ENCODE data around the gene KCNMB3.
A peak's percentile ranks its signal among the peaks of the same experiment; 100 is the strongest.
"Not testable (repeated sequence)": the region's sequence is repeated elsewhere in the genome, so short reads cannot be mapped to it uniquely, and the experiment has no call there.

KCNMB3 gene

DNA sequence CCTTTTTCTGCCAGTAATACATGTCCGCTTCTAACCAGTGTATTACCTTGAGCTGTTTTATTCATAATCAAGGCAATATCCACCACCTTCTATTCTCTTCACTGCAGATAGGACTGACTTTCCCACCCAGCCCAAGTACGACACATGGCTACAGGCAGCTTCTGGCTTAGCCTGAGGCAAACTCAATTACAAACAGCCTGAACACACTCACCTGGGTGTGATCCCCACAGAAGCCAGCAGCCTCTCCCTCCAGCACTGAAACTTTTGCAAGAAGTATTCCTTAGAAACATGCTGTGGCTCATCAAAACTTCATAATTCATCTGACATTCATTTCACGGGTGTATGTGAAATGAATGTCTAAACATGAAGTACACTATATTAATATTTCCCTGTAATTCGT lies 13.5 kb upstream of the KCNMB3 start:
- no peak for DNase-seq (ENCODE audit: low spot score)

DNA sequence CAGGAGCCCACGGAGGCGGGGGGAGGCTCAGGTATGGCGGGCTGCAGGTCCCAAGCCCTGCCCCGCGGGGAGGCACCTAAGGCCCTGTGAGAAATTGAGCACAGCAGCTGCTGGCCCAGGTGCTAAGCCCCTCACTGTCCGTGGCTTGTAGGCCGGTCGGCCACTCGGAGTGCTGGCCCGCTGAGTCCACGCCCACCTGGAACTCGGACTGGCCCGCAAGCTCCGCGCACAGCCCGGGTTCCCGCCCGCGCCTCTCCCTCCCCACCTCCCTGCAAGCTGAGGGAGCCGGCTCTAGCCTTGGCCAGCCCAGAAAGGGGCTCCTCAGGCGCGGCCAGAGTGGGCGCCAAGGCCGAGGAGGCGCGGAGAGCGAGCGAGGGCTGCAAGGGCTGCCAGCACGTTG lies 12.2 kb upstream of the KCNMB3 start:
- no peak for DNase-seq (ENCODE audit: low spot score)

DNA sequence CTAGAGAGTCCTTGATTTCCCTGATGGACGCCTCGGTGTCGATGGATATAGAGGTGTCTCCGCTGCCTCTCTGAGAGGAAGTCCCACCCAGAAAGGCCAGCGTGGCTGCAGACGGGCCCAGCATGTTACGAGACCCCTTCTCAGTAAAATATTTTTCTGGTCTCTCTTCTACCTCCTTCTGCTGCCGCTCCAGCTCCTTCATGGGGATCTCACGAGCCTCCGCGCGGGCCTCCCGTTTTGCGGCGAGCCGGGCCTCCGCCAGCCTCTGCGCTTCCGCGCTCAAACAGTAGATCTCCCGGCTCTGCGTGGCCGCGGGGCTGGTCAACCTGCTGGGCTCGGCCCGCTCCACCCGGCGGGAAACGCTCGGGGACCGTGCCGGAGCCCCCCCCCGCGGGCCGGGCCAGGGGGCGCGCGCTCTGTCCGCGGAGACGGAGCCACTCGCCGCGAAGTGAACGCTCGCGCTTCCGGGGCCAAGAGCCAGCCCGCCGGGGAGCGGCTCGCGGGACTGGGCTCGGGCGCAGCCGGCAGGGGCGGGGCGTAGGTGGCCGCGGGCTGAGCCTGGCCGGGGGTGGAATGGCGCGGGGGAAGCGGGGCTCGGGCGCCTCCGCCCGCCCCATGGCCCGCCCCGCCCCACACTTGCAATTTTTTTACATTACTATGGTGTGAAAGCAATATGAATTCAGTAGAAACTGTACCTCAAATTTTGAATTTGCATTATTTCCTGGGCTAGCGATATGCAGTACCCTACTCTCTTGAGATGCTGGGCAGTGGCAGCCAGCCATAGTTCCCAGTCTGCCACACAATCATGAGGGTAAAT lies 10.2 kb upstream of the KCNMB3 start:
- DNase-seq (ENCODE audit: low spot score) = peak; percentile 84

DNA sequence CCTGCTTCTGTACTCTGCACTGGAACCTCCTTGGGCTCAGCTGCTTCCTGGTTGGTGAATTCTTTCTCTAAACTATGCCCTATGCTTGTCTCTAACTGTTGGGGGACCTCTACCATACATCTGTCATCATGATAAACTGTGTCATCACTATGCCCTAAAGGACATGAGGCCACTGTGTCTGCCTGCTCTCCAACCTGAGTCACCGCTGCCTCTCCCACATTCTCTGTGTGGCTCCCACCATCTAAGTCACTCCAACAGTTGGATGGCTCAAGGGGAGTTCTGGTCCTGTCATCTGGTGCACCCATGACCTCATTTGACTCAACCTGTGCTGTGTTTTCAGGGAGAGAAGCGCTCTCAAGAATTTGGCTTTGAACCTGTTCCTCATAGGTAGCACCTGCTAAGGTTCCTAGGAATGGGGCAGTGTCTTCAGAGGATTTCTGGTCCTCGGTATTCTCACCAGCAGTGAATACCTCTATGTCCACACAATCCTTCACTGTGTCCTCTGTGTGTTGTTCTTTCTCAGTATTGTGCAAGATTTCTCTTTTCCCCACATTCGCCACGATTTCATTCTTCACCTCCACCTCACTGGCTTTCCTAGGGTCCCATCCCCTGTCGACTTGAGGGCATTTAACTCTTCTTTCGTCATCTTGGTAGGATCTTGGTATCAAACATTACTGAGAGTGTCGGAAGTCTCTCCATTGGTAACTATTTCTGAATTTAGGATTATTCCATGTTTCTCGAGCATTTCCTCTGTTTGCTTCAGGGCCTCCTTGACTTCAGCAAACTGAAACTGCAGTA lies 9.2 kb upstream of the KCNMB3 start:
- not testable (repeated sequence) for DNase-seq (ENCODE audit: low spot score)

DNA sequence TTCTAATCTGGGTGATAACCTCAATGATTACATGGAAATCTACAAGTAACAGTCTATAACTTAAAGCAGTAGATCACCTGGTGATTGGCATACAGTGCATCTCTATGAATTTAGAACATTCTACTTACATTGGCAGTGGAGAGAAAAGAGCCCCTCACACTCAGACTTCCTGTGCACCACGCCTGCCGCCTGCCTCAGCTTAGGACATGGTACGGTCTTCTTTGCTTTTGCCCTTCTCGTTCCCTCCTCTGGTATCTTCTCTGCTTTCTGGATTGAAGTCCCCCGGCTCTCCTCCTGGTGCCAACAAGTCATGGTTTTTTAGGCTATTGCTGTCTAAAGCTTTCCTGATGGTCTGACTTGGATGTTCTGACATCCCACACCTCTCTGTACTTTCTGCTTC lies 7.9 kb upstream of the KCNMB3 start:
- DNase-seq (ENCODE audit: low spot score) = no peak

DNA sequence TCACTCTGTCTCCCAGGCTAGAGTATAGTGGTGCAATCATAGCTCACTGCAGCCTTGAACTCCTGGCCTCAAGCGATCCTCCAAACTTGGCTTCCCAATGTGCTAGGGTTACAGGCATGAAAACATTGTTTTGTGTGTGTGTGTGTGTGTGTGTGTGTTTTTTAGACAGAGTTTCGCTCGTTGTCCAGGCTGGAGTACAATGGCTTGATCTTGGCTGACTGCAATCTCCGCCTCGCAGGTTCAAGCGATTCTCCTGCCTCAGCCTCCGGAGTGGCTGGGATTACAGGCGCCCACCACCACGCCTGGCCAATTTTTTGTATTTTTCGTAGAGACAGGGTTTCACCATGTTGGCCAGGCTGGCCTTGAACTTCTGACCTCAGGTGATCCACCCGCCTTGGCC lies 6.8 kb upstream of the KCNMB3 start:
- not testable (repeated sequence) for DNase-seq (ENCODE audit: low spot score)

DNA sequence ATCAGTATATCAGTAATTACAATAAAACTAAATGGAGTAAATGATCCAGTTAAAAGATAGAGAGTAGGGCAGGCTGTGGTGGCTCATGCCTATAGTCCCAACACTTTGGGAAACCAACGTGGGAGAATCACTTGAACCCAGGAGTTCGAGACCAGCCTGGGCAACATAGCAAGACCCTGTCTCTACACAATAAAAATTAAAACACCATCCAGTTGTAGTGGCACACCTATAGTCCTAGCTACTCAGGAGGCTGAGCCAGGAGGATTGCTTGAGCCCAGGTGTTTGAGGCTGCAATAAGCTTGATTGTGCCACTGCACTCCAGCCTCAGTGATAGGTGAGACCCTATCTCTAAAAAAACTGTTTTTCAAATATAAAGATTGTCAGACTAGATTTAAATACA lies 5.9 kb upstream of the KCNMB3 start:
- DNase-seq (ENCODE audit: low spot score) = no peak

DNA sequence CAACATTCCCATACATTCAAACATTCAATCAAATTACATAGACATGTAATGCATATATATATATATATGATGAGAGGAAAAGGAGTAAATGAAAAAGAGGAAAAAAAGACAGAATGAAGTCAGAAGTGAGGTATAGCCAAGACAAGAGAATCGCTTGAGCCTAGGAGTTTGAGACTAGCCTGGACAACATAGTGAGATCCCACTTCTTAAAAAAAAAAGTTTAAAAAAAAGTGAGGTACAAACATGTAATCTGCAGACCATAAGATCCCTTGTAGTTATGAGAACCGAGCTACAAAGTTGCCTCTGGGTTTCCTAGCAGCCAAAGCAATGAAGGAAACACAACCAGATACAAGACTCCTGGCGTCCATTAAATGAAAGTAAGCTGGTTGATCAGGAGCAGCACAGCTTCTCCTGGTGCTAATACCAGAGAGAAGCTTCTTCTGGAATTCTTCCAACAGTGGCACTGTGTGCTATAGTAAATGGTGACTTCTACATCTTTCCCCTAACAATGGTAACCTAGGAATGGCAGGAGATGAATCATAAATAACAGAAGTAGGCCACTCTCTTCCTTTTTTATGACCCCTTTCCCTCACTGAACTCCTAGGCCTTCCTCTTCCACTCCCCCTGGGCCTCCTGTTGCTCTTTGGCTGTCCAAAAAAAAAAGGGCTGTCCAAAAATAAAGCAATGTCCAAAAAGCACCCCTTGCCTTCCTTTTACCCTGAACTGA lies 3.5 kb downstream of the KCNMB3 start:
- no peak for DNase-seq (ENCODE audit: low spot score)

DNA sequence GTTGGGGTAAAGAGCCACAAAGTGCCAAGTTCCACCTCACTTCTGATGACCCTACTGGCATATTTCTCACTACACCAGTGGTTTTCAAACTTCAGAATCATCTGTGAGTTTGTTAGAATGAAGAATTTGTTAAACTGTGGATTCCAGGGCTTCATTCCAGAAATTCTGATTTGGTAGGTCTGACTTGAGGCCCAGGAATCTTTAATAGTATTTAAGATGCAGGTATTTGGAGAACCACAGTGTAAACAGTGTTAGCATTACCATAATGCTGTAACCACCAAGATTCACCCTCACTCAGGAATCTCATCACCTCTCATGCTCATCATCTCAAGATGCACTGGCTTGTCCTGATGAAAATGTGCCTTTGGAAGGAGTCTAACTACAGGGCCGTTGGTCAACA lies 6.0 kb downstream of the KCNMB3 start:
- no peak for DNase-seq (ENCODE audit: low spot score)

DNA sequence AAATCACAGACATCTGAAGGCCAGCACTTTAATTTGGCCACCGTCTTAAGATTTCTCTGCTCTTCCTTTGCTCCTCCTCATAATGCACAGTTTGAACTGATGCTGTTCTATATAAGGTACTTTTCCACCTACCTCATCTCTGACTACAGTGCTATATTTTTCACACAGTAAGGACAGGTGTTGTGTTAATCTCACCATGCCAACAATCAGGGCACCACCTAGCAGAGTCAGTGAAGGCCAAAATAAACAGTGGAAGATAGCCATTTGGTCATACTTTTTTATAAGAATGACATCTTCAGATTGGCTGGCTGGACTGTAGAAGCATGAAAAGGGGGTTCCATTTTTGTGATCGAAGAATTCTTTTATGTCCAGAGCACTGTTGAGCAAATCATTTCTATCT lies 8.1 kb downstream of the KCNMB3 start:
- DNase-seq (ENCODE audit: low spot score) = not testable (repeated sequence)

DNA sequence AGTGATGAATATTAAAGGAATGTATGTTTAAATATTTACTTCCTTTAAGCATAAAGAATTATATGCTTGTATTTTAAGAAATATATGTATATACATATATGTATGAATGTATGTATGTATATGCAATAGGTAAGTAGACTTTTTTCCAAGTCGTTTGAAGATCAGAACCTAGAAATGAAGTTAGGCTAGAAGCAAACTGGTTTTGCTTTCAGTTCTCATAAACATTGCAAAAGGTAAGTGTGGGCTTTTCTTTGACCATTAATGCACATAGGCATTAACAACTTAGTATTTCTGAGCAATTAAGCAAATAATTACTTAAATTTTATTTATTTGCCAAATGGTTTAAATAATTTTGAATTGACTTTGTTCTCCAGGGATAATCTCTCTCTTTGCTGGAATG lies 10.6 kb downstream of the KCNMB3 start:
- not testable (repeated sequence) for DNase-seq (ENCODE audit: low spot score)

DNA sequence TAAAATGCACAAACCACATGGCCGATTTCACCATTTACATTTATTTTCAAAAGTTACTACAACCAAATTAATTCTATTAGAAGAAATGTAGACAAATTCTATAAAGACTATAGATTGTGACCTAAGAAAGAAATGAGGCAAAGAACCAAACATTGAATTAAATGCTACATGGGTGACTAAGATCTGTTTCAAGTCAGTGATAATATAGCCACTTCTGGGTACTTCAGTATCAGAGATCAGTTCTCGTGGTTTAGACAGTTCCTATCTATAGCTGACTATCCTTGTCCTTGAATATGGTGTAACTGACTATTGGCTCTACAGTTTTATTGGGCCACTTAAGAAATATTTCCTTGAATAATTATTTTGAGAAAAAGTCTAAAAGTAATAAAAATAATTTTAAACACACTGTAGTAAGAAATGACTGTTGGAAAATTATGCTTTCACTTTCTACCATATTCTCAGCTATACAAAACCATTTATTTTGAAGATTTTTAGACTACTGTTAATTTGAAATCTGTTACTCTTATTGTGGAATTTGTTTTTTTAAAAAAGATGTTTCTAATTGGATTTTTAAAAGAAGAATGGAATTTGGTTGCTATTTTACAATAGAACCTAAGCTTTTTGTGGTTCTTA lies 14.1 kb downstream of the KCNMB3 start:
- no peak for DNase-seq (ENCODE audit: low spot score)

DNA sequence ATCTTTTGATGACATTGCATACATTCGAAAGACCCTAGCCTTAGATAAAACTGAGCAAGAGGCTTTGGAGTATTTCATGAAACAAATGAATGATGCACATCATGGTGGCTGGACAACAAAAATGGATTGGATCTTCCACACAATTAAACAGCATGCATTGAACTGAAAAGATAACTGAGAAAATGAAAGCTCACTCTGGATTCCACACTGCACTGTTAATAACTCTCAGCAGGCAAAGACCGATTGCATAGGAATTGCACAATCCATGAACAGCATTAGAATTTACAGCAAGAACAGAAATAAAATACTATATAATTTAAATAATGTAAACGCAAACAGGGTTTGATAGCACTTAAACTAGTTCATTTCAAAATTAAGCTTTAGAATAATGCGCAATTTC lies 16.7 kb downstream of the KCNMB3 start:
- no peak for DNase-seq (ENCODE audit: low spot score)

DNA sequence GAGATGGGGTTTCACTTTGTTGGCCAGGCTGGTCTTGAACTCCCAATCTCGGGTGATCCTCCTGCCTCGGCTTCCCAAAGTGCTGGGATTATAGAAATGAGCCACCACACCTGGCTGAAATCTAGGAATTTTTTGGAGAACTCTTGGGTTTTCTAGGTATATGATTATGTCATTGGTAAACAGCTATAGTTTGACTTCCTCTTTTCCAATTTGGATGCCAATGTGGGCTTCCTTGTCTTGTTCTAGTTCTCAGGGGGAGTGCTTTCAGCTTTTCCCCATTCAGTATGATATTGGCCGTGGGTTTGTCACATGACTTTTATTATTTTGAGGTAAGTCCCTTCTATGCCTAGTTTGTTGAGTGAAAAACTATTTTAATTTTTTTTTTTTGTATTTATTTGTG lies 17.9 kb downstream of the KCNMB3 start:
- DNase-seq (ENCODE audit: low spot score) = no peak

DNA sequence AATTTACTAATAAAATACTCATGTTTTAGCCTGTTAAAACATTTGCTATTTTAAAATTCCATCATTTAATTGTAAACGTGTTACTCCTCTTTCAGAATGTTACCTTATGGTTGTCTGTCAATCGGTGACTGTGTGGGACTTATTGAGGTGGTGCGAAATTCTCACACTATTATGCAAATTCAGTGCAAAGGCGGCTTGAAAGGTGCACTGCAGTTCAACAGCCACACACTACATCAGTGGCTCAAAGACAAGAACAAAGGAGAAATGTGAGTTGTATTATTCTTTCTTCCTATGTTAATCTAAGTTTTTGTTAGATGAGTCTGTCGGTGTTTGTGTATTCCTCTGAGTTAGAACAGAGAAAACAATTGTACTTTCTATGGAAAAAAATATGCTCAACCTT lies 21.7 kb downstream of the KCNMB3 start:
- no peak for DNase-seq (ENCODE audit: low spot score)

DNA sequence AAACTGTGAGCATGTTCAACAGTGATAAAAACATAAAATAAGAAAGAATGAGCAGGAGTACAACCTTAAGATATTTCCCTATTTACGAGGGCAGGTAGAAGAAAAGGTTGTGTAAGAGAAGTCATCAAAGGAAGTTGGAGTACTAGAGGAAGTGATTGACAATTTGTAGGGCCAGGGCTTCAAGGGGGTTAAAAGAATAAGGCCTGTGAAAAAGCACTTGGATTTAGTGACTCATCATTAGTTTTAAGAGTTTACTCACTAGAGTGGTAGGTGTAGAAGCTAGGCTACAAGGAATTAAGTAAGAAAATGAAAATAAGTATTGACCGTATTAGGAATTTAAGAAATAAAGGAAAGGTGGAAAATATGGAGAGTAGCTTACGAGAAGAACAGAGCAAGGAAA lies 23.6 kb downstream of the KCNMB3 start:
- no peak for DNase-seq (ENCODE audit: low spot score)

DNA sequence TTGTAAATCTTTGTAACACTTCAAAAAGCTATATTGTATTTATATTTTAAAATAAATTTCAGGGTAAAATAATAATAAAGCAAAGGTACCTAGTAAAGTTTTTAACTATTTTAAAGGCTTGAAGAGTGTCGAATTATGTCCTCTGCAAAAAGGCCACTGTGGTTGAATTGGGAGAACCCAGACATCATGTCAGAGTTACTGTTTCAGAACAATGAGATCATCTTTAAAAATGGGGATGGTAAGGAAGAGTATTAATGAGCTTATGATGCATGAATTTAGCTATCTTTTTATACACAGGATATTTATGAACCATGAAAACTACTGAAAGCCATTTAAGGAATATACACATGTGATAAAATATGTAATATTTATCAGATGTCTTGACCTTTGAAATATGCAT lies 26.3 kb downstream of the KCNMB3 start:
- DNase-seq (ENCODE audit: low spot score) = no peak

DNA sequence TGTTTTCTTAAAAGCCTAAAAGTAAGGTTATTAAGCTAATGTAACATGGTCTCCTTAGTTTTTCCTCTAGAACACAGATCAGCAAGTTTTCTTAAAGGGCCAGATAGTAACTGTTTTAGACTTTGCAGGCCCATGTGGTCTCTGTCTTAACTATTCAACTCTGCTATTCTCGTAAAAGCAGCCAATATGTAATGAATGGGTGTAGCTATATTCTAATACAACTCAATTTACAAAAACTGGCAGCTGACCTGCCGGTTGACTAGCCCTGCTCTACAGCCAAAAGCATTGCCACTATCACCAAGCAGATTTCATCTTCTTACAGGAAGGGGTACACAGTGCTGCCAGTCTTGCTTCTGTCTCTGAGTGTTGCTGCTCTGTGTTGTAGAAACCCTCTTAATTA lies 27.4 kb downstream of the KCNMB3 start:
- DNase-seq (ENCODE audit: low spot score) = no peak

DNA sequence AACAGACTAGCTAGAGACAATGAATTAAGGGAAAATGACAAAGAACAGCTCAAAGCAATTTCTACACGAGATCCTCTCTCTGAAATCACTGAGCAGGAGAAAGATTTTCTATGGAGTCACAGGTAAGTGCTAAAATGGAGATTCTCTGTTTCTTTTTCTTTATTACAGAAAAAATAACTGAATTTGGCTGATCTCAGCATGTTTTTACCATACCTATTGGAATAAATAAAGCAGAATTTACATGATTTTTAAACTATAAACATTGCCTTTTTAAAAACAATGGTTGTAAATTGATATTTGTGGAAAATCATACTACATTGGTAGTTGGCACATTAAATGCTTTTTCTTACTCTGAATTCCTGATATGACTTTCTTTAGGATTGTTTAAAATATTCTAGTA lies 32.7 kb downstream of the KCNMB3 start:
- DNase-seq (ENCODE audit: low spot score) = not testable (repeated sequence)

DNA sequence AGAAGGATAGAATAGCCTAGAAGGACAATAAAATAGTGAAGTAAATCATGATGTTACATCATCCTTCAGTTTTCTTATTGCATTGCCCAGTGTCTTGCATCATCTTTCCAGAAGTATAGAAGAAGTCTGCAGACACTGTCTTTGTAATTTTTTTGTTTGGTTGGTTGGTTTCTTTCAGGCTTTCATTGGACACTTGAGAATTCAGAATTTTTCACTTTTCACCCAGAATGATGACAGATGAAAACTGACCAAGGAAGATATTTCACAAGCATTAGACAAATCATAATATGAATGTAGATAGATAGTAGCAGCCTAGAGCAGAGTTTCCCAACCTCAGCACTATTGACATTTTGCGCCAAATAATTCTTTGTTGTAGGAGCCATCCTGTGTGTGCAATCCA lies 35.4 kb downstream of the KCNMB3 start:
- DNase-seq (ENCODE audit: low spot score) = not testable (repeated sequence)

DNA sequence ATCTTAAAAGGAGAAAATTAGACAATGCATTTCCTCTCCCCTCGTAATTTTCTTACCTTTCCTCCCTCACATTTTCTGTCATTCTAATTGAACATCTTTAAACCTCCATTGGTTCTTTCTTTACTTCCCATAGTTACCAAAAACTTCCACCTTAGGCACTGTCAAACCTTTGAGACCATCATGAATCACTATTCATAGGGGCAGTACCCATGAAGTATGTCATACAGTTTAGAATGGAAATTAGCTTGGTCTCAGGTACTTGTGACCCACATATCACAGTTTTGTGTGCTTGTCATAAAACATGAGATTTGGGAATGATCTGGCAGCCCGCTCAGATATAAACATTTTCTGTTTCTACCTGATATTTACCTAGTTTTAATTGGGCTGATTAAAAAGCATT lies 50.1 kb downstream of the KCNMB3 start:
- DNase-seq (ENCODE audit: low spot score) = no peak

DNA sequence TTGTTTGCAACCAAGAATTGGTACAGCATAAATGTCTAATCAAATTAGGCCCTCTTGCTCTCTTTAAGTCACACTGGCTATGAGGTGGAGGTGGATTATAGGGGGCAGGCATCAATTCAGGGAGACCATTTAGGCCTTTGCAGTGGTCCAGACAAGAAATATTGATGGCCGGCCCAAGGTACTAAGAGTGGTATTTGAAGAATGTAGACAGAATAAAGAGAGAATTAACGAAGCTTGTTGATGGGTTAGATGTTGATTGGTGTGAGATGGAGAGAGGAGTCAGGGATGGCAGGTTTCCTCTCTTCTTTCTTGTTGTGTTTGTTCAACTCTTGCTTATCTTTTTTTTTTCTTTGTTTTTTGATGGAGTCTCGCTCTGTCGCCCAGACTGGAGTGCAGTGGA lies 54.2 kb downstream of the KCNMB3 start:
- DNase-seq (ENCODE audit: low spot score) = no peak

Measured in AG08395 (cell line).